ENCODE measurements around the gene CDK14.

The CDK14 gene

GRCh38 chr7:90853205-90853604 is 257.1 kb downstream of the CDK14 start:
- DNase-seq = no peak

- no peak for DNase-seq
These were observed 260.4 kb downstream of the CDK14 start for GRCh38 chr7:90856351-90857070.

- no peak for DNase-seq
These were observed 261.5 kb downstream of the CDK14 start for GRCh38 chr7:90857603-90858002.

- no peak for DNase-seq
These were observed 262.4 kb downstream of the CDK14 start for GRCh38 chr7:90858546-90858945.

- DNase-seq = no peak
These were observed 263.4 kb downstream of the CDK14 start for GRCh38 chr7:90859521-90859920.

- DNase-seq = no peak
These were observed 268.0 kb downstream of the CDK14 start for GRCh38 chr7:90864088-90864487.

GRCh38 chr7:90869335-90869734 is 273.2 kb downstream of the CDK14 start:
- DNase-seq = no peak

- DNase-seq = no peak
These were observed 280.6 kb downstream of the CDK14 start for GRCh38 chr7:90876701-90877100.

GRCh38 chr7:90877201-90877600 is 281.1 kb downstream of the CDK14 start:
- DNase-seq = no peak

- no peak for DNase-seq
These were observed 283.8 kb downstream of the CDK14 start for GRCh38 chr7:90879924-90880323.

GRCh38 chr7:90886416-90886815 is 290.3 kb downstream of the CDK14 start:
- DNase-seq = no peak

GRCh38 chr7:90889210-90889609 is 293.1 kb downstream of the CDK14 start:
- no peak for DNase-seq

GRCh38 chr7:90889644-90890043 is 293.5 kb downstream of the CDK14 start:
- no peak for DNase-seq

- no peak for DNase-seq
These were observed 295.4 kb downstream of the CDK14 start for GRCh38 chr7:90891529-90891928.

- DNase-seq = no peak
These were observed 296.1 kb downstream of the CDK14 start for GRCh38 chr7:90892213-90892612.

GRCh38 chr7:90894122-90894521 is 298.0 kb downstream of the CDK14 start:
- DNase-seq = no peak

- no peak for DNase-seq
These were observed 300.3 kb downstream of the CDK14 start for GRCh38 chr7:90896458-90896857.

GRCh38 chr7:90897961-90898469 is 301.9 kb downstream of the CDK14 start:
- DNase-seq = no peak

GRCh38 chr7:90900628-90901356 is 304.7 kb downstream of the CDK14 start:
- DNase-seq = no peak

GRCh38 chr7:90903841-90904240 is 307.7 kb downstream of the CDK14 start:
- DNase-seq = no peak

GRCh38 chr7:90910136-90910535 is 314.0 kb downstream of the CDK14 start:
- no peak for DNase-seq

- no peak for DNase-seq
These were observed 320.2 kb downstream of the CDK14 start for GRCh38 chr7:90916319-90916718.

- no peak for DNase-seq
These were observed 321.4 kb downstream of the CDK14 start for GRCh38 chr7:90917539-90917938.

GRCh38 chr7:90918303-90918702 is 322.2 kb downstream of the CDK14 start:
- DNase-seq = no peak
